ENCODE results near the gene SMDT1. TPM values are rescaled to one million over a fixed set of nuclear protein-coding genes. Genes with fewer than 3 reads are reported as not detected.
A peak's percentile ranks its signal among the peaks of the same experiment; 100 is the strongest.

SMDT1 gene
- total and polyA plus RNA-seq, 9 of the 15 experiments (the other 6 are each of a cell fraction or from before 2014, with no cell fraction given), result 7.9 to 65.2 (median 14.3) TPM

DNA sequence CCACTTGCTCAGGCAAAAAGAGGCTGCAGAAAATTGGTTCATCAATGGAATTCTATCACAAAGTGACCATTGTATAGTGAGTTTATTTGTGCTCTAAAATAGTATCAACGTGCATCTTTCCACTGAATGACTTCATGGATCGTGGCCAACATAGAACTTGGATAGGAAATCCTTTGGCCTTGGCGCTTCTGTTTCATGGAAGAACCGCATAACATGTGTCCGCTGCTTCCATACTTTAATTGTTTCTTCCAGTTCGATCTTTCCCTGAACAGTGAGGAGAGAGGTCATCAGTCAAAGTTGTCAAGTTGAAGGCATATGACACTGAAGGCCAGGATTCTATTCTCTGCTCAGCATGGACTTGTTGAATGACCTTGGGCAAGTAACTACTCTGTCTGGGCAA is 6.6 kb downstream of the SMDT1 start:
- H3K36me3 ChIP-seq (ENCODE audit: control insufficient read depth, insufficient read depth, low read length), result peaks cover 62% of the 10 kb centered on the region
- no peak overlapping the region for H3K4me3 ChIP-seq
- CTCF ChIA-PET (ENCODE audit: low intra/inter-chr PET ratio), result no interaction called here
- TF ChIP-seq MEIS2 (IDR thresholded peaks at IDR 0.05; ENCODE audit: partially characterized antibody) (peak; percentile 6), ETV1 (tag; conservative IDR thresholded peaks at IDR 0.05; ENCODE audit: low read depth) (no peak)
- no TSS peak for BruUV-seq (replicated peaks)
- no peak overlapping the region for H3K27ac ChIP-seq (ENCODE audit: extremely low read depth, low read depth, low read length)
- 80% methylated on average over 6 of the region's 6 CpGs for WGBS (ENCODE audit: insufficient coverage, low coverage, missing lambda C conversion rate)
- POLR2A ChIA-PET, result interaction anchor here (0.6 to 1.2 kb wide), 2 partner anchors 10 to 115 kb away, joined by 3 read pairs; no protein-coding TSS in a partner anchor
- ATAC-seq (no peak), FAIRE-seq (peak; percentile 6), DNase-seq (ENCODE audit: extremely low read depth in 1 of 4, low spot score in 3 of 4) (no peak)
- no peak overlapping the region for H3K4me2 ChIP-seq (ENCODE audit: insufficient read depth, low read length)
- in situ Hi-C loops (cut with MboI) (no loop called here), intact Hi-C loops (cut with micrococcal nuclease) (no loop called here)
- peaks cover 42% of the 10 kb centered on the region for H3K79me2 ChIP-seq (ENCODE audit: control insufficient read depth, insufficient read depth, low read length)
- H2AFZ ChIP-seq (ENCODE audit: low read depth, low read length), result no peak overlapping the region
- H4K20me1 ChIP-seq (replicated peaks; ENCODE audit: control insufficient read depth, insufficient read depth, low read length), result no peaks in the 10 kb centered on the region
- peaks cover 8% of the 10 kb centered on the region; the same call in 1 of the 2 replicates for H3K9me3 ChIP-seq (replicated peaks; ENCODE audit: control insufficient read depth, insufficient read depth, low read depth, low read length)
- H3K9me1 ChIP-seq (ENCODE audit: control insufficient read depth, insufficient read depth, low read length), result no peaks in the 10 kb centered on the region
- no peak overlapping the region for H3K9ac ChIP-seq (ENCODE audit: insufficient read depth in 1 of 2, low read depth in 2 of 2, low read length in 2 of 2)
- no peaks in the 10 kb centered on the region for H3K27me3 ChIP-seq (ENCODE audit: control insufficient read depth in 2 of 2, insufficient read depth in 2 of 2, low read length in 2 of 2)
- H3K4me1 ChIP-seq (replicated peaks in 1 of 2; ENCODE audit: control insufficient read depth in 2 of 2, insufficient read depth in 2 of 2, low read length in 2 of 2), result peaks cover 2 to 7% of the 10 kb centered on the region in 2 experiments; a peak in 3 of 5 replicates

DNA sequence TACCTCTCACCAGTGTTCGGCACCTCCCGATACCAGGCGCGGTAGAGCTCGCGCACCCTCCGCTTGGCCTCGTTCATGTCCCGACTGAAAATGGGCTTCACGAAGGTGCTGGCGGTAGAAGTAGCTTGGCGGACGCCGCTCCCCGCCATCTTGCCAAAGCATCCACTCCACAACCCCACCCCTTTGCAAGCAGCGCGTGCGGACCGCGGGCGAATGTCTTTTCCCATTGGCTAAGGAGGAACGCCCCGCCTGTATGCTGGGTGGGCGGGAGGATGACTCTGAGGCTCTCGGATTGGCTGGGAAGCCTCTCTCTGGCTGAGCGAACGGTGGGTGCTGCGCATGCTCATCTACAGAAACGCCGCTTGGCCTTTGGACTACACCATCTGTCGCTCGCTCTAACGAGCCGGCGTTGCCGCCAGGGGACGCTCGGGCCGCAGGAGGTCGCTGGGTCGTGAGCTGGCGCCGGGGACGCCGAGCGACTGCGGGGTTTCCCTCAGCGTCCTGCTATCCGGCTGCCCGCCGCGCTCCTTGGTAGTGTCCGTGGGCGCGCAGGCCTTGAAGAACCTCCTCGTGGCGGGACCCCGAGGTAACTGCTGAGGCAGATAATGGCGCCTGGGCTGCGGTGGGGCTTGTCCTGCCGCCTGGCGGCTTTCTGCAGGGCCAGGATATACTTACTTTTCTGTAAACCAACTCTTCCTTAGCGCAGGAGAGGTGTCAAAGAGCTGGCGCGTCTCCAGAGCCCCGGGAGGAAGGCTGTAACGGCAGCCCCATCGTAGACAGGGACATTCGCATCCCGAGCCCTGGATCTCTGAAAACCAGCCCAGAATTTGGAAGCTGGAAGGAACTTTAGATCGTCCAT is 11.3 kb downstream of the SMDT1 start, which contains the start of gene NDUFA6:
NDUFA6 (minus strand) TSS at position 177 of the 859 bp plus-strand sequence; CDS start at position 149, 28 bp downstream.
- WGBS (ENCODE audit: insufficient coverage, low coverage, missing lambda C conversion rate), result under 1% methylated on average over 49 of the region's 71 CpGs
- POLR2A ChIA-PET, result interaction anchor here (0.5 to 2.9 kb wide), 10 partner anchors 9 to 353 kb away, joined by 3 to 43 read pairs (median 4); partner anchors contain the start of genes NAGA and SMDT1
- peaks cover 8% of the 10 kb centered on the region; the same call in 1 of the 2 replicates for H3K9me3 ChIP-seq (replicated peaks; ENCODE audit: control insufficient read depth, insufficient read depth, low read depth, low read length)
- no peaks in the 10 kb centered on the region for H3K27me3 ChIP-seq (ENCODE audit: control insufficient read depth in 2 of 2, insufficient read depth in 2 of 2, low read length in 2 of 2)
- in situ Hi-C loops (cut with MboI) (no loop called here), intact Hi-C loops (cut with micrococcal nuclease) (loop anchor here (2.0 kb wide), 1 partner anchor 78 kb away; no protein-coding TSS in a partner anchor)
- CTCF ChIA-PET (ENCODE audit: low intra/inter-chr PET ratio), result no interaction called here
- BruUV-seq (replicated peaks), result TSS peak; percentile 63
- no peaks in the 10 kb centered on the region for H4K20me1 ChIP-seq (replicated peaks; ENCODE audit: control insufficient read depth, insufficient read depth, low read length)
- peak within 1 kb of the TSS; percentile 92 for H3K4me2 ChIP-seq (ENCODE audit: insufficient read depth, low read length)
- peaks cover 38% of the 10 kb centered on the region for H3K79me2 ChIP-seq (ENCODE audit: control insufficient read depth, insufficient read depth, low read length)
- H3K27ac ChIP-seq (ENCODE audit: extremely low read depth, low read depth, low read length), result peak within 1 kb of the TSS; percentile 100
- peak; percentile 93 to 97 (median 95) for DNase-seq (ENCODE audit: extremely low read depth in 1 of 4, low spot score in 3 of 4)
- peak; percentile 99 for FAIRE-seq
- peak within 1 kb of the TSS; percentile 99 to 100 for H3K9ac ChIP-seq (ENCODE audit: insufficient read depth in 1 of 2, low read depth in 2 of 2, low read length in 2 of 2)
- H2AFZ ChIP-seq (ENCODE audit: low read depth, low read length), result peak within 1 kb of the TSS; percentile 92
- peaks cover 4 to 8% of the 10 kb centered on the region in 2 experiments; a peak in 3 of 5 replicates for H3K4me1 ChIP-seq (replicated peaks in 1 of 2; ENCODE audit: control insufficient read depth in 2 of 2, insufficient read depth in 2 of 2, low read length in 2 of 2)
- H3K9me1 ChIP-seq (ENCODE audit: control insufficient read depth, insufficient read depth, low read length), result no peaks in the 10 kb centered on the region
- H3K4me3 ChIP-seq, result peak within 1 kb of the TSS; percentile 96
- ATAC-seq, result peak; percentile 97
- H3K36me3 ChIP-seq (ENCODE audit: control insufficient read depth, insufficient read depth, low read length), result peaks cover 25% of the 10 kb centered on the region
- TF ChIP-seq, protein P1, sequence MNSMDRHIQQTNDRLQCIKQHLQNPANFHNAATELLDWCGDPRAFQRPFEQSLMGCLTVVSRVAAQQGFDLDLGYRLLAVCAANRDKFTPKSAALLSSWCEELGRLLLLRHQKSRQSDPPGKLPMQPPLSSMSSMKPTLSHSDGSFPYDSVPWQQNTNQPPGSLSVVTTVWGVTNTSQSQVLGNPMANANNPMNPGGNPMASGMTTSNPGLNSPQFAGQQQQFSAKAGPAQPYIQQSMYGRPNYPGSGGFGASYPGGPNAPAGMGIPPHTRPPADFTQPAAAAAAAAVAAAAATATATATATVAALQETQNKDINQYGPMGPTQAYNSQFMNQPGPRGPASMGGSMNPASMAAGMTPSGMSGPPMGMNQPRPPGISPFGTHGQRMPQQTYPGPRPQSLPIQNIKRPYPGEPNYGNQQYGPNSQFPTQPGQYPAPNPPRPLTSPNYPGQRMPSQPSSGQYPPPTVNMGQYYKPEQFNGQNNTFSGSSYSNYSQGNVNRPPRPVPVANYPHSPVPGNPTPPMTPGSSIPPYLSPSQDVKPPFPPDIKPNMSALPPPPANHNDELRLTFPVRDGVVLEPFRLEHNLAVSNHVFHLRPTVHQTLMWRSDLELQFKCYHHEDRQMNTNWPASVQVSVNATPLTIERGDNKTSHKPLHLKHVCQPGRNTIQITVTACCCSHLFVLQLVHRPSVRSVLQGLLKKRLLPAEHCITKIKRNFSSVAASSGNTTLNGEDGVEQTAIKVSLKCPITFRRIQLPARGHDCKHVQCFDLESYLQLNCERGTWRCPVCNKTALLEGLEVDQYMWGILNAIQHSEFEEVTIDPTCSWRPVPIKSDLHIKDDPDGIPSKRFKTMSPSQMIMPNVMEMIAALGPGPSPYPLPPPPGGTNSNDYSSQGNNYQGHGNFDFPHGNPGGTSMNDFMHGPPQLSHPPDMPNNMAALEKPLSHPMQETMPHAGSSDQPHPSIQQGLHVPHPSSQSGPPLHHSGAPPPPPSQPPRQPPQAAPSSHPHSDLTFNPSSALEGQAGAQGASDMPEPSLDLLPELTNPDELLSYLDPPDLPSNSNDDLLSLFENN (IDR thresholded peaks at IDR 0.05; ENCODE audit: low read depth in 2 of 2, low read length in 2 of 2), result no peak
- TF ChIP-seq ZNF347 (CRISPR knock-in tag; IDR thresholded peaks at IDR 0.05; ENCODE audit: low read depth), result no peak
- no peak for TF ChIP-seq CREB1 (IDR thresholded peaks at IDR 0.05)
- TF ChIP-seq CREB1 (CRISPR knock-in tag; IDR thresholded peaks at IDR 0.05), result peak; percentile 62; the same call in 1 of the 2 replicates
- peak; percentile 77 to 89 for TF ChIP-seq RAD21 (CRISPR knock-in tag; conservative IDR thresholded peaks at IDR 0.05 in 1 of 2, IDR thresholded peaks at IDR 0.05 in 1 of 2)
- TF ChIP-seq, protein P2, sequence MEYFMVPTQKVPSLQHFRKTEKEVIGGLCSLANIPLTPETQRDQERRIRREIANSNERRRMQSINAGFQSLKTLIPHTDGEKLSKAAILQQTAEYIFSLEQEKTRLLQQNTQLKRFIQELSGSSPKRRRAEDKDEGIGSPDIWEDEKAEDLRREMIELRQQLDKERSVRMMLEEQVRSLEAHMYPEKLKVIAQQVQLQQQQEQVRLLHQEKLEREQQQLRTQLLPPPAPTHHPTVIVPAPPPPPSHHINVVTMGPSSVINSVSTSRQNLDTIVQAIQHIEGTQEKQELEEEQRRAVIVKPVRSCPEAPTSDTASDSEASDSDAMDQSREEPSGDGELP (CRISPR knock-in tag; IDR thresholded peaks at IDR 0.05; ENCODE audit: borderline replicate concordance), result peak; percentile 93

Measured in K562 (cell line).